ENCODE data around the gene RNF223. TPM values are rescaled to one million over a fixed set of nuclear protein-coding genes. Genes with fewer than 3 reads are reported as not detected.

Gene RNF223
- total and polyA plus RNA-seq, 2 of the 13 experiments (the other 11 are each of a cell fraction or from before 2014, with no cell fraction given) = 0.03 TPM; not detected in 1

DNA sequence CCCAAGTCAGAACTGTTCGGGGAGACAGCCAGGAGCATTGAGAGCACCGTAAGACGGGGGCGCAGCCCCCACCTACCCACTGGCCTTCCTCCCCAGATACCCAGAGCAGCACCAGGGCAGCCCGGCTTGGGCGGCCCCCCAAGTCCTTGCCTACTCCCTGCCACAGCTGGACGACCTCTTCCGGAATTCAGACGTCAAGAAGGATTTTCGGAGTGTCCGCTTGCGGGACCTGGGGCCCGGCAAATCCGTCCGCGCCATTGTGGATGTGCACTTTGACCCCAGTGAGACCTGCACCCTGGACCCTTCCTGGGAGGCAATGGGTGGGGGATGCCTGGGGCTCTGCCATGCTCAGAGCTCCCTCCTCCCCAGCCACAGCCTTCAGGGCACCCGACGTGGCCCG, 26.7 kb downstream of the RNF223 start:
- H3K4me1 ChIP-seq (ENCODE audit: insufficient read depth, low read length) = no peaks in the 10 kb centered on the region
- no peaks in the 10 kb centered on the region for H4K20me1 ChIP-seq (ENCODE audit: insufficient read depth, low read length)
- DNase-seq (ENCODE audit: low spot score) = no peak
- no peak for ATAC-seq
- POLR2A ChIA-PET = no interaction called here
- no peaks in the 10 kb centered on the region for H3K9me3 ChIP-seq (ENCODE audit: low read length)
- no peak overlapping the region for H2AFZ ChIP-seq (ENCODE audit: low read length)
- H3K36me3 ChIP-seq (replicated peaks in 1 of 2; ENCODE audit: control insufficient read depth in 1 of 2, insufficient read depth in 2 of 2, low read length in 2 of 2) = peaks cover 53 to 68% of the 10 kb centered on the region in 2 experiments; a peak in 4 of 5 replicates
- FAIRE-seq = no peak
- no peaks in the 10 kb centered on the region for H3K27me3 ChIP-seq (ENCODE audit: control insufficient read depth in 1 of 2, insufficient read depth in 2 of 2, low read length in 2 of 2)
- no TSS peak for BruUV-seq (replicated peaks)
- WGBS (ENCODE audit: low lambda C conversion rate) = no CpG with 5 or more reads among the region's 19 CpGs
- TF ChIP-seq ZNF564 (CRISPR knock-in tag; IDR thresholded peaks at IDR 0.05) (no peak), SOX6 (IDR thresholded peaks at IDR 0.05) (no peak), SOX6 (CRISPR knock-in tag; IDR thresholded peaks at IDR 0.05) (no peak), HNF4A (CRISPR knock-in tag; IDR thresholded peaks at IDR 0.05) (peak; percentile 25; the same call in 1 of the 2 replicates)
- TF ChIP-seq, protein P1, sequence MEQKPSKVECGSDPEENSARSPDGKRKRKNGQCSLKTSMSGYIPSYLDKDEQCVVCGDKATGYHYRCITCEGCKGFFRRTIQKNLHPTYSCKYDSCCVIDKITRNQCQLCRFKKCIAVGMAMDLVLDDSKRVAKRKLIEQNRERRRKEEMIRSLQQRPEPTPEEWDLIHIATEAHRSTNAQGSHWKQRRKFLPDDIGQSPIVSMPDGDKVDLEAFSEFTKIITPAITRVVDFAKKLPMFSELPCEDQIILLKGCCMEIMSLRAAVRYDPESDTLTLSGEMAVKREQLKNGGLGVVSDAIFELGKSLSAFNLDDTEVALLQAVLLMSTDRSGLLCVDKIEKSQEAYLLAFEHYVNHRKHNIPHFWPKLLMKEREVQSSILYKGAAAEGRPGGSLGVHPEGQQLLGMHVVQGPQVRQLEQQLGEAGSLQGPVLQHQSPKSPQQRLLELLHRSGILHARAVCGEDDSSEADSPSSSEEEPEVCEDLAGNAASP (CRISPR knock-in tag; IDR thresholded peaks at IDR 0.05; ENCODE audit: borderline replicate concordance) = no peak
- TF ChIP-seq, protein P2, sequence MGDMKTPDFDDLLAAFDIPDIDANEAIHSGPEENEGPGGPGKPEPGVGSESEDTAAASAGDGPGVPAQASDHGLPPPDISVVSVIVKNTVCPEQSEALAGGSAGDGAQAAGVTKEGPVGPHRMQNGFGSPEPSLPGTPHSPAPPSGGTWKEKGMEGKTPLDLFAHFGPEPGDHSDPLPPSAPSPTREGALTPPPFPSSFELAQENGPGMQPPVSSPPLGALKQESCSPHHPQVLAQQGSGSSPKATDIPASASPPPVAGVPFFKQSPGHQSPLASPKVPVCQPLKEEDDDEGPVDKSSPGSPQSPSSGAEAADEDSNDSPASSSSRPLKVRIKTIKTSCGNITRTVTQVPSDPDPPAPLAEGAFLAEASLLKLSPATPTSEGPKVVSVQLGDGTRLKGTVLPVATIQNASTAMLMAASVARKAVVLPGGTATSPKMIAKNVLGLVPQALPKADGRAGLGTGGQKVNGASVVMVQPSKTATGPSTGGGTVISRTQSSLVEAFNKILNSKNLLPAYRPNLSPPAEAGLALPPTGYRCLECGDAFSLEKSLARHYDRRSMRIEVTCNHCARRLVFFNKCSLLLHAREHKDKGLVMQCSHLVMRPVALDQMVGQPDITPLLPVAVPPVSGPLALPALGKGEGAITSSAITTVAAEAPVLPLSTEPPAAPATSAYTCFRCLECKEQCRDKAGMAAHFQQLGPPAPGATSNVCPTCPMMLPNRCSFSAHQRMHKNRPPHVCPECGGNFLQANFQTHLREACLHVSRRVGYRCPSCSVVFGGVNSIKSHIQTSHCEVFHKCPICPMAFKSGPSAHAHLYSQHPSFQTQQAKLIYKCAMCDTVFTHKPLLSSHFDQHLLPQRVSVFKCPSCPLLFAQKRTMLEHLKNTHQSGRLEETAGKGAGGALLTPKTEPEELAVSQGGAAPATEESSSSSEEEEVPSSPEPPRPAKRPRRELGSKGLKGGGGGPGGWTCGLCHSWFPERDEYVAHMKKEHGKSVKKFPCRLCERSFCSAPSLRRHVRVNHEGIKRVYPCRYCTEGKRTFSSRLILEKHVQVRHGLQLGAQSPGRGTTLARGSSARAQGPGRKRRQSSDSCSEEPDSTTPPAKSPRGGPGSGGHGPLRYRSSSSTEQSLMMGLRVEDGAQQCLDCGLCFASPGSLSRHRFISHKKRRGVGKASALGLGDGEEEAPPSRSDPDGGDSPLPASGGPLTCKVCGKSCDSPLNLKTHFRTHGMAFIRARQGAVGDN (CRISPR knock-in tag; IDR thresholded peaks at IDR 0.05) = peak; percentile 20
- TF ChIP-seq, protein P3, sequence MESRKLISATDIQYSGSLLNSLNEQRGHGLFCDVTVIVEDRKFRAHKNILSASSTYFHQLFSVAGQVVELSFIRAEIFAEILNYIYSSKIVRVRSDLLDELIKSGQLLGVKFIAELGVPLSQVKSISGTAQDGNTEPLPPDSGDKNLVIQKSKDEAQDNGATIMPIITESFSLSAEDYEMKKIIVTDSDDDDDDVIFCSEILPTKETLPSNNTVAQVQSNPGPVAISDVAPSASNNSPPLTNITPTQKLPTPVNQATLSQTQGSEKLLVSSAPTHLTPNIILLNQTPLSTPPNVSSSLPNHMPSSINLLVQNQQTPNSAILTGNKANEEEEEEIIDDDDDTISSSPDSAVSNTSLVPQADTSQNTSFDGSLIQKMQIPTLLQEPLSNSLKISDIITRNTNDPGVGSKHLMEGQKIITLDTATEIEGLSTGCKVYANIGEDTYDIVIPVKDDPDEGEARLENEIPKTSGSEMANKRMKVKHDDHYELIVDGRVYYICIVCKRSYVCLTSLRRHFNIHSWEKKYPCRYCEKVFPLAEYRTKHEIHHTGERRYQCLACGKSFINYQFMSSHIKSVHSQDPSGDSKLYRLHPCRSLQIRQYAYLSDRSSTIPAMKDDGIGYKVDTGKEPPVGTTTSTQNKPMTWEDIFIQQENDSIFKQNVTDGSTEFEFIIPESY (CRISPR knock-in tag; IDR thresholded peaks at IDR 0.05) = peak; percentile 87
- no peak overlapping the region for H3K4me3 ChIP-seq (replicated peaks in 1 of 3; ENCODE audit: insufficient read depth in 1 of 3, low read depth in 2 of 3, low read length in 3 of 3)
- CTCF ChIA-PET (ENCODE audit: low intra/inter-chr PET ratio, low total read pairs) = no interaction called here
- no peak overlapping the region for H3K4me2 ChIP-seq (ENCODE audit: low read depth, low read length)
- in situ Hi-C loops (cut with HindIII; ENCODE audit: extremely low pct_ligation_motif_present, low pct_unique_long_range_greater_than_20kb) (no loop called here), intact Hi-C loops (cut with micrococcal nuclease; ENCODE audit: unreplicated experiment) (no loop called here)
- H3K9ac ChIP-seq (ENCODE audit: insufficient read depth, low read depth, low read length) = no peak overlapping the region
- H3K79me2 ChIP-seq (ENCODE audit: insufficient read depth, low read length) = no peaks in the 10 kb centered on the region
- H3K27ac ChIP-seq (ENCODE audit: extremely low read length, insufficient read depth, low read length) = no peak overlapping the region

All from HepG2 (cell line).